Fibroblast of lung (primary cell): ENCODE data around the gene COL15A1. TPM values are rescaled to one million over a fixed set of nuclear protein-coding genes. Genes with fewer than 3 reads are reported as not detected.
A peak's percentile ranks its signal among the peaks of the same experiment; 100 is the strongest.

Source experiments
- DNase-seq, 2 donors: peaks; one replicate each; pipeline versions ENCODE4 v3.0.0 to v3.0.0-alpha.2; 2010; ENCODE audit warnings: low read depth in 2 of 2
- H2AFZ ChIP-seq: 2 replicates; pipeline ENCODE4 v1.5.1; 2012; ENCODE audit warnings: low read length, control low read depth, inconsistent platforms
- H3K27ac ChIP-seq: 2 replicates; pipeline ENCODE4 v1.5.1; 2011; ENCODE audit warnings: low read length, control low read depth; ENCODE audit not compliant: insufficient read depth
- H3K27me3 ChIP-seq: 2 replicates; pipeline ENCODE4 v1.5.1; 2011; ENCODE audit warnings: mild to moderate bottlenecking, low read length; ENCODE audit not compliant: control insufficient read depth, insufficient read depth
- H3K36me3 ChIP-seq: 2 replicates; pipeline ENCODE4 v1.5.1; 2011; ENCODE audit warnings: low read length; ENCODE audit not compliant: control insufficient read depth, insufficient read depth
- H3K4me1 ChIP-seq: 2 replicates; pipeline ENCODE4 v1.5.1; 2011; ENCODE audit warnings: low read length; ENCODE audit not compliant: control insufficient read depth, insufficient read depth; ENCODE audit errors: extremely low read depth
- H3K4me2 ChIP-seq: 2 replicates; pipeline ENCODE4 v1.5.1; 2011; ENCODE audit warnings: low read length, control low read depth; ENCODE audit not compliant: insufficient read depth; ENCODE audit errors: extremely low read depth
- H3K4me3 ChIP-seq, 4 experiments: fragments of 200-600 bp in 1 of 4; sonication (generic) in 1 of 4; replicated peaks in 1 of 4; 2 replicates each; pipeline ENCODE4 v1.5.1; 2011 to 2016; ENCODE audit warnings: low read length in 4 of 4, low read depth in 3 of 4, mild to moderate bottlenecking in 3 of 4, control low read depth in 2 of 4, inconsistent platforms in 1 of 4, mixed read lengths in 1 of 4; ENCODE audit not compliant: insufficient read depth in 1 of 4; ENCODE audit errors: control extremely low read depth in 1 of 4
- H3K79me2 ChIP-seq: 2 replicates; pipeline ENCODE4 v1.5.1; 2012; ENCODE audit warnings: mild to moderate bottlenecking, low read length, inconsistent platforms; ENCODE audit not compliant: control insufficient read depth, insufficient read depth
- H3K9ac ChIP-seq: 2 replicates; pipeline ENCODE4 v1.5.1; 2011; ENCODE audit warnings: mild to moderate bottlenecking, low read length, control low read depth; ENCODE audit not compliant: insufficient read depth
- H3K9me3 ChIP-seq: 2 replicates; pipeline ENCODE4 v1.5.1; 2012; ENCODE audit warnings: low read depth, low read length; ENCODE audit not compliant: control insufficient read depth, insufficient read depth
- H4K20me1 ChIP-seq: 2 replicates; pipeline ENCODE4 v1.5.1; 2011; ENCODE audit warnings: low read length; ENCODE audit not compliant: control insufficient read depth, insufficient read depth; ENCODE audit errors: extremely low read depth
- EZH2 ChIP-seq: IDR thresholded peaks from 2 replicates; pipeline ENCODE4 v1.5.1; 2012; ENCODE audit warnings: low read length, control low read depth, mild to moderate bottlenecking; ENCODE audit errors: missing control alignments
- polyA plus RNA-seq, 2 donors: library from polyadenylated mRNA; depleted of rRNA in 1 of 2; stranded (reverse) in 1 of 2; unstranded in 1 of 2; fragments of >200 nt; gene quantifications; 2 replicates each; pipeline ENCODE4 v1.2.1, GENCODE V29; 2011 to 2012; ENCODE audit warnings: missing spikeins in 1 of 2
- total RNA-seq: library from RNA; depleted of rRNA; stranded (reverse); fragments of >200 nt; gene quantifications from 2 replicates; pipeline ENCODE4 v1.2.1, GENCODE V29; 2014
- TF ChIP-seq, protein P1 (sequence below), 2 donors: IDR thresholded peaks in 1 of 2; conservative IDR thresholded peaks in 1 of 2; 1 replicate in 1 of 2; 2 replicates in 1 of 2; pipeline ENCODE4 v1.5.1; 2011 to 2012; ENCODE audit warnings: low read length in 2 of 2, control low read depth in 1 of 2, inconsistent platforms in 1 of 2, low read depth in 1 of 2, mild to moderate bottlenecking in 1 of 2

COL15A1 gene
- total and polyA plus RNA-seq, 2 donors (not counting 1 experiment from before 2014, with no cell fraction given): 13.3 to 41.0 TPM

DNA sequence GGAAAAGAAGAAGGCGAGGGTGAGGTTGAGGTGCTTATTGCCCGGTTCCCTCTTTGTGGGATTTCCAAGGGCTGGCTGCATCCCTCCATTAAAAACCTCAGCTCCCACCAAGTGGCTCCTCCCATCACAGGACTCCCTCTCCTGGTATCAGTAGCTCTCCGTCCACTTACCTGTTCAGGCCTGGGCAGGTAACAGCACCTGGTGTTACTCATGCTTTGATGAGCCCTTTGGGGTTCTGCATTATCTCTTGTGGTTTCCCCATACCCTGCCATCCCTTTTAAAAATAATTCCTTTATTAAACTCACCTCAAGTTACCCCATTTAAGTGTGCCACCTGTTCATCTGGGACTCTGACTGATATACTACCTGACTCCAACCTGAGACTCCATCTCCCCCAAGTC is 143.8 kb downstream of the COL15A1 start:
- Histone ChIP-seq H3K36me3 (no peaks in the 10 kb centered on the region), H4K20me1 (no peaks in the 10 kb centered on the region), H3K4me3 (no peak overlapping the region), H3K4me1 (no peaks in the 10 kb centered on the region), H3K79me2 (no peaks in the 10 kb centered on the region), H3K9ac (no peak overlapping the region), H3K27ac (no peak overlapping the region), H3K9me3 (no peaks in the 10 kb centered on the region), H3K4me2 (no peak overlapping the region), H2AFZ (no peak overlapping the region), H3K27me3 (no peaks in the 10 kb centered on the region)
- no peak for TF ChIP-seq EZH2
- TF ChIP-seq, protein P1, sequence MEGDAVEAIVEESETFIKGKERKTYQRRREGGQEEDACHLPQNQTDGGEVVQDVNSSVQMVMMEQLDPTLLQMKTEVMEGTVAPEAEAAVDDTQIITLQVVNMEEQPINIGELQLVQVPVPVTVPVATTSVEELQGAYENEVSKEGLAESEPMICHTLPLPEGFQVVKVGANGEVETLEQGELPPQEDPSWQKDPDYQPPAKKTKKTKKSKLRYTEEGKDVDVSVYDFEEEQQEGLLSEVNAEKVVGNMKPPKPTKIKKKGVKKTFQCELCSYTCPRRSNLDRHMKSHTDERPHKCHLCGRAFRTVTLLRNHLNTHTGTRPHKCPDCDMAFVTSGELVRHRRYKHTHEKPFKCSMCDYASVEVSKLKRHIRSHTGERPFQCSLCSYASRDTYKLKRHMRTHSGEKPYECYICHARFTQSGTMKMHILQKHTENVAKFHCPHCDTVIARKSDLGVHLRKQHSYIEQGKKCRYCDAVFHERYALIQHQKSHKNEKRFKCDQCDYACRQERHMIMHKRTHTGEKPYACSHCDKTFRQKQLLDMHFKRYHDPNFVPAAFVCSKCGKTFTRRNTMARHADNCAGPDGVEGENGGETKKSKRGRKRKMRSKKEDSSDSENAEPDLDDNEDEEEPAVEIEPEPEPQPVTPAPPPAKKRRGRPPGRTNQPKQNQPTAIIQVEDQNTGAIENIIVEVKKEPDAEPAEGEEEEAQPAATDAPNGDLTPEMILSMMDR (conservative IDR thresholded peaks at IDR 0.05 in 1 of 2, IDR thresholded peaks at IDR 0.05 in 1 of 2; ENCODE audit: low read depth in 1 of 2, low read length in 2 of 2): no peak
- DNase-seq: no peak

DNA sequence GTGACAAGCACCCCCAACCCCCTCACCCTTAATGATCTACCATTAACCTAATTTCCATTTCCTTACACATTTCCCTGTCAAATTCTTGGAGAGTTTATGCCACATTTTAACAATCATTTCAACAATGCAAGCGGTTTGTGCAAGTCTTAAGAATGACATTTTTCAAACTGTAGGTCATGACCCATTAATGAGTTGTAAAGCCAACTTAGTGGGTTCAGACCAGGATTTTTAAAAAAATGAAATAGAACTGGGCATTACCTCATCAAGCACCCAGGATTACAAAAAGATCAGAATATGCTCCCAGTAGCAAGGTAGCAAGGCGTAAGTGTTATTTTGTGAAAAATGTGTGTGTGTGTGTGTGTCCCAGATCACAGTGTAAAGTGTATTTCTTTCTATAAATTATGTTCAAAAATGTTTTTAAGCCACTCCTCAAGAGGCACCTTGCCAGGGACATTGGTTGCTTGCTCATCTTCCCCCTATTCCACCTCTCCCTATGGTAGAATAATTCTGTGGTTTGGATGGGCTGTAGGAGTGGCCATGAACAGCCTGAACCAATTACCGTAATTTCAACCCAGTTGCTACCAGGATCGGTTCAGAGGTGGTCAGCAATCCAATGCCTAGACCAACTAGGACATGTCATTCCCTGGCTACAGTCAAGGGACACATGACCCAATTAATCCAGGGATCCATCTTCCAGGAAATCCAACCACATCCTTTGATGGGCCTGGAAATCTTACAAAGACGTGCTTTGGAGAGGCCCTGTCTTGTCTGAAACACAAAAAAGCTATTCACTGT is 146.8 kb downstream of the COL15A1 start:
- Histone ChIP-seq H3K4me1 (no peaks in the 10 kb centered on the region), H3K79me2 (no peaks in the 10 kb centered on the region), H3K36me3 (no peaks in the 10 kb centered on the region), H3K4me3 (no peak overlapping the region), H3K27ac (no peak overlapping the region), H2AFZ (no peak overlapping the region), H4K20me1 (no peaks in the 10 kb centered on the region), H3K9ac (no peak overlapping the region), H3K4me2 (no peak overlapping the region), H3K27me3 (peaks cover 1% of the 10 kb centered on the region), H3K9me3 (no peaks in the 10 kb centered on the region)
- DNase-seq: peak in 1 of 2 donors; percentile 77
- TF ChIP-seq EZH2: no peak
- TF ChIP-seq, protein P1 (conservative IDR thresholded peaks at IDR 0.05 in 1 of 2, IDR thresholded peaks at IDR 0.05 in 1 of 2; ENCODE audit: low read depth in 1 of 2, low read length in 2 of 2): no peak

DNA sequence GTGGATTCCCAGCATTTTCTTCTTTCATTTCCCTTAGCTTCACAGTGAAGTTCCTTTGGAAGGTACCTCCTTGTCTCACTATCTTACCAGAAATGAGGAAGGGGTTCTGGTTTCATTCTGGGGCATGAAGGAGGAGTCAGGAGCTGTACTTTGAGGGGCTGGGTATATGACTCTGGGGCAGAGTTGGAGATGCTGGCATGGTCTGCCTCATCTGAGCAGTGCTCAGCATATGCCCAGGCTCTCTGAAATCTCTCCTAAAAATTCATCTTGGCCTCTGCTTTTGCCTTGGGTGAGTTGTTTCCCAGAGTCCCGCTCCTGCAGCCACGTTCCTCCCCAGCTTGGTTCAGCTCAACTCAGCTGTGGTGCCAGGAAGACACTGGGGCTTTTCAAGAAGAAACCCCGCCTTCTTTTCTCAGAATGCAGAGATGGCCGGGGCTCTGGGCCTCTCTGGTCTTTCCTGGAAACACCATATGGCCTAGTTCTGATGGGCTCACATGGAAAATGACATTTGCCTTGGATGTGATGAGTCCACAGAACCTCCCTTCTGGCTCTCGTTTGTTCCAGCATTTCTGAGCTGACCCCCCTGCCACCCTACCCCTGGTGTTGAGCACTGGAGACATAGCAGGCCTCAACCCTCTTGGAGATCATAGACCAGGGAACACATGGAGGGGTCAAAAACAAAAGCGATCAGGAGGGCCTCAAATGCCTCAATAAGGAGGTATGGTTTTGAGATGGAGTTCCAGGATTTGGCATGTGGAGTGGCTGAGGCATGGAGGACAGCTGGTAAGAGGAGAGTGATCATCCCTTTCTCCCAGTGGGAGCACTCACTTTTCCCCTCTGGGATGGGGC is 149.2 kb downstream of the COL15A1 start:
- H3K27me3 ChIP-seq: peaks cover 5% of the 10 kb centered on the region
- H3K79me2 ChIP-seq: no peaks in the 10 kb centered on the region
- no peaks in the 10 kb centered on the region for H3K4me1 ChIP-seq
- no peaks in the 10 kb centered on the region for H3K9me3 ChIP-seq
- H3K4me3 ChIP-seq: no peak overlapping the region
- TF ChIP-seq, protein P1 (conservative IDR thresholded peaks at IDR 0.05 in 1 of 2, IDR thresholded peaks at IDR 0.05 in 1 of 2; ENCODE audit: low read depth in 1 of 2, low read length in 2 of 2): no peak
- H3K4me2 ChIP-seq: no peak overlapping the region
- no peak overlapping the region for H3K27ac ChIP-seq
- H4K20me1 ChIP-seq: no peaks in the 10 kb centered on the region
- no peak overlapping the region for H3K9ac ChIP-seq
- H3K36me3 ChIP-seq: no peaks in the 10 kb centered on the region
- DNase-seq: no peak
- no peak overlapping the region for H2AFZ ChIP-seq
